NCI-H2171 (cell line): ENCODE results near the gene SLC27A1.
"Not testable (repeated sequence)": the region's sequence is repeated elsewhere in the genome, so short reads cannot be mapped to it uniquely, and the experiment has no call there.

ENCODE experiments used
- DNase-seq: peaks from one replicate; lab custom pipeline; 2025; lab: John Stamatoyannopoulos, UW

Gene SLC27A1

GRCh38 chr19:17487284-17488121 is 17.2 kb downstream of the SLC27A1 start:
- no peak for DNase-seq

- DNase-seq, result no peak
These were observed 18.5 kb downstream of the SLC27A1 start for GRCh38 chr19:17488593-17489391.

- DNase-seq, result no peak
These were observed 19.2 kb downstream of the SLC27A1 start for GRCh38 chr19:17489392-17490030.

GRCh38 chr19:17490411-17490810 is 20.1 kb downstream of the SLC27A1 start:
- no peak for DNase-seq

GRCh38 chr19:17491287-17491686 is 21.0 kb downstream of the SLC27A1 start:
- no peak for DNase-seq

- no peak for DNase-seq
These were observed 25.4 kb downstream of the SLC27A1 start for GRCh38 chr19:17495639-17496296.

GRCh38 chr19:17496337-17496997 is 26.1 kb downstream of the SLC27A1 start:
- peak; percentile 21 for DNase-seq

GRCh38 chr19:17497149-17497798 is 26.9 kb downstream of the SLC27A1 start:
- no peak for DNase-seq

- DNase-seq, result not testable (repeated sequence)
These were observed 28.7 kb downstream of the SLC27A1 start for GRCh38 chr19:17499025-17499424.

- DNase-seq, result no peak
These were observed 29.5 kb downstream of the SLC27A1 start for GRCh38 chr19:17499648-17500446.

- no peak for DNase-seq
These were observed 30.3 kb downstream of the SLC27A1 start for GRCh38 chr19:17500447-17501198.

- no peak for DNase-seq
These were observed 32.9 kb downstream of the SLC27A1 start for GRCh38 chr19:17503240-17503639.

- no peak for DNase-seq
These were observed 33.7 kb downstream of the SLC27A1 start for GRCh38 chr19:17504030-17504429.

- DNase-seq, result no peak
These were observed 34.1 kb downstream of the SLC27A1 start for GRCh38 chr19:17504456-17504855.

GRCh38 chr19:17505223-17505622 is 34.9 kb downstream of the SLC27A1 start:
- DNase-seq, result no peak

GRCh38 chr19:17506745-17507144 is 36.4 kb downstream of the SLC27A1 start:
- no peak for DNase-seq

GRCh38 chr19:17508558-17508933 is 38.2 kb downstream of the SLC27A1 start:
- DNase-seq, result not testable (repeated sequence)

- DNase-seq, result no peak
These were observed 40.1 kb downstream of the SLC27A1 start for GRCh38 chr19:17510220-17510993.
